ENCODE measurements around the gene GSC2.

The GSC2 gene

GRCh38 chr22:19149991-19150390 is at the start of gene GSC2:
TSS of gene GSC2 (minus strand) at chr22:19150292. CDS start at chr22:19150283, 9 bp downstream.
- DNase-seq (ENCODE audit: low read depth) = no peak

- no peak for DNase-seq (ENCODE audit: low read depth)
These were observed 49.4 kb upstream of the GSC2 start for GRCh38 chr22:19199479-19199878.

- DNase-seq (ENCODE audit: low read depth) = no peak
These were observed 48.1 kb upstream of the GSC2 start for GRCh38 chr22:19197997-19198865.

GRCh38 chr22:19196841-19197612 is 46.9 kb upstream of the GSC2 start:
- DNase-seq (ENCODE audit: low read depth) = no peak

GRCh38 chr22:19195796-19196731 is 46.0 kb upstream of the GSC2 start:
- DNase-seq (ENCODE audit: low read depth) = no peak

GRCh38 chr22:19194766-19195536 is 44.9 kb upstream of the GSC2 start:
- no peak for DNase-seq (ENCODE audit: low read depth)

GRCh38 chr22:19193879-19194278 is 43.8 kb upstream of the GSC2 start:
- no peak for DNase-seq (ENCODE audit: low read depth)

GRCh38 chr22:19187716-19188563 is 37.8 kb upstream of the GSC2 start:
- no peak for DNase-seq (ENCODE audit: low read depth)

- DNase-seq (ENCODE audit: low read depth) = no peak
These were observed 34.3 kb upstream of the GSC2 start for GRCh38 chr22:19184276-19184997.

- DNase-seq (ENCODE audit: low read depth) = no peak
These were observed 33.1 kb upstream of the GSC2 start for GRCh38 chr22:19183216-19183615.

- no peak for DNase-seq (ENCODE audit: low read depth)
These were observed 32.5 kb upstream of the GSC2 start for GRCh38 chr22:19182472-19183157.

- DNase-seq (ENCODE audit: low read depth) = no peak
These were observed 31.8 kb upstream of the GSC2 start for GRCh38 chr22:19181786-19182471.

- DNase-seq (ENCODE audit: low read depth) = no peak
These were observed 30.8 kb upstream of the GSC2 start for GRCh38 chr22:19180740-19181410.

GRCh38 chr22:19180234-19180633 is 30.1 kb upstream of the GSC2 start:
- DNase-seq (ENCODE audit: low read depth) = no peak

GRCh38 chr22:19179497-19180048 is 29.5 kb upstream of the GSC2 start:
- peak; percentile 86 for DNase-seq (ENCODE audit: low read depth)

- peak; percentile 90 for DNase-seq (ENCODE audit: low read depth)
These were observed 28.8 kb upstream of the GSC2 start, which contains the start of gene SLC25A1 for GRCh38 chr22:19178657-19179496. TSS of gene SLC25A1 (minus strand) at chr22:19178736. CDS start at chr22:19178673, 63 bp downstream.

All from ELR (cell line).